Transverse colon (tissue), 4 donors: ENCODE results near the gene MTERF4.

Experiments
- EP300 ChIP-seq: sonication (generic); formaldehyde crosslinking; IDR thresholded peaks from one replicate; pipeline ENCODE4 v1.6.1; 2017; ENCODE audit warnings: antibody characterized with exemption, low read depth
- POLR2A ChIP-seq: fragments of 450-650 bp; IDR thresholded peaks from one replicate; pipeline ENCODE4 v1.6.1; 2016; ENCODE audit warnings: antibody characterized with exemption, mild to moderate bottlenecking, moderate library complexity
- POLR2AphosphoS5 ChIP-seq, 3 donors: sonication (generic); formaldehyde crosslinking; IDR thresholded peaks; one replicate each; pipeline ENCODE4 v1.6.1; 2016; ENCODE audit warnings: antibody characterized with exemption in 3 of 3
- TF ChIP-seq, protein P1 (sequence below), 5 experiments: fragments of 200-600 bp in 3 of 5; fragments of 450-650 bp in 2 of 5; sonication (generic) in 3 of 5; IDR thresholded peaks; 1 replicate in 2 of 5; 2 replicates in 3 of 5; pipeline ENCODE4 v1.5.1; 2016 to 2017; ENCODE audit warnings: antibody characterized with exemption in 5 of 5, inconsistent platforms in 3 of 5, mild to moderate bottlenecking in 2 of 5, moderate library complexity in 1 of 5

- TF ChIP-seq, protein P1, sequence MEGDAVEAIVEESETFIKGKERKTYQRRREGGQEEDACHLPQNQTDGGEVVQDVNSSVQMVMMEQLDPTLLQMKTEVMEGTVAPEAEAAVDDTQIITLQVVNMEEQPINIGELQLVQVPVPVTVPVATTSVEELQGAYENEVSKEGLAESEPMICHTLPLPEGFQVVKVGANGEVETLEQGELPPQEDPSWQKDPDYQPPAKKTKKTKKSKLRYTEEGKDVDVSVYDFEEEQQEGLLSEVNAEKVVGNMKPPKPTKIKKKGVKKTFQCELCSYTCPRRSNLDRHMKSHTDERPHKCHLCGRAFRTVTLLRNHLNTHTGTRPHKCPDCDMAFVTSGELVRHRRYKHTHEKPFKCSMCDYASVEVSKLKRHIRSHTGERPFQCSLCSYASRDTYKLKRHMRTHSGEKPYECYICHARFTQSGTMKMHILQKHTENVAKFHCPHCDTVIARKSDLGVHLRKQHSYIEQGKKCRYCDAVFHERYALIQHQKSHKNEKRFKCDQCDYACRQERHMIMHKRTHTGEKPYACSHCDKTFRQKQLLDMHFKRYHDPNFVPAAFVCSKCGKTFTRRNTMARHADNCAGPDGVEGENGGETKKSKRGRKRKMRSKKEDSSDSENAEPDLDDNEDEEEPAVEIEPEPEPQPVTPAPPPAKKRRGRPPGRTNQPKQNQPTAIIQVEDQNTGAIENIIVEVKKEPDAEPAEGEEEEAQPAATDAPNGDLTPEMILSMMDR (IDR thresholded peaks at IDR 0.05) = no peak
- TF ChIP-seq EP300 (no peak), POLR2AphosphoS5 (IDR thresholded peaks at IDR 0.05) (no peak), POLR2A (no peak)
These were observed 5.1 kb upstream of the MTERF4 start for GRCh38 chr2:241107031-241107783.
